Measurements from ENCODE around the gene SSR1. TPM values are rescaled to one million over a fixed set of nuclear protein-coding genes. Genes with fewer than 3 reads are reported as not detected.
A peak's percentile ranks its signal among the peaks of the same experiment; 100 is the strongest.

The SSR1 gene
- total RNA-seq, 2 experiments from 2014 or later, result 182 to 188 TPM

DNA sequence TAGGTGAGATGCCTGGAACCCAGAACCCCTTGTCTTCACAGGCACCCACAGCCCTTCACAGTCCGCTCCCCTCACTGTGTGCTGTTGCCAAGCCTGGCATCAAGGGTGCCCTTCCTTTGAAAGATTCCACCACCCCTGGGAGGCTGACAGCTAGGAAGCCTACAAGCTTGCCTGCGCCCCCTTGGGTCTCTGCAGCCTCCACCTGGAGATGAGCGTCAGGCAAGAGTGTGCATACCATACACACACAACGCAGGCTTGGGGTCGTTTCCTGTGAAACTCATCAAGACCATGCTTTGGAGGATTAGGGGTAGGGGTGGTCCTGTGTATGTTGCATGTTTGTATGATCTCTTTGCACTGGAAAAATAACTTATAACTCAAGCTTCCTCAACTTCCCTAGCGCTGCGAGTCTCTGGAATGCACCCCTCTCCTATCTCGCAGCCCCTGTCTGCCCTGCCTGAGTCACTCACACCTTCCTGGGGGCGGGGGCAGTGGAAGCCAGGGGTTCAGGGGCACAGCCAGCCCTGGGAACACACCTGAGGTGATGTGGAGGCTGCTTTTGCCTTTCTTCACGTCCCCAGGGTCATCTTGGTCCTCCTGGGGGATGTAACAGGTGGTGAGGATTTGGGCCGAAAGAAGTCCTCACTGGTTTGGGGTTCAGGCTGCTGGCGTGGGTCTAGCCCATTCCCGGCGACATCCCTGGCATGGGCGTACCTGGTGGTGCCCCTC is 67.2 kb downstream of the SSR1 start:
- DNase-seq, result no peak
- H3K4me3 Mint-ChIP-seq, result no peak overlapping the region
- H3K36me3 Mint-ChIP-seq (ENCODE audit: low read depth), result peaks cover 32% of the 10 kb centered on the region
- POLR2A ChIA-PET, result no interaction called here
- CTCF ChIA-PET, result interaction anchor here (1.5 kb wide), 1 partner anchor 10 kb away, joined by 4 read pairs; no protein-coding TSS in a partner anchor
- peaks cover 12% of the 10 kb centered on the region for H3K4me1 Mint-ChIP-seq
- no peak overlapping the region for H3K27ac Mint-ChIP-seq
- no peaks in the 10 kb centered on the region for H3K27me3 Mint-ChIP-seq
- H3K9me3 Mint-ChIP-seq, result no peaks in the 10 kb centered on the region

- CTCF ChIA-PET, result interaction anchor here (0.6 to 1.7 kb wide), 25 partner anchors 9 to 739 kb away, joined by 3 to 14 read pairs (median 3); no protein-coding TSS in a partner anchor
- Mint-ChIP-seq H3K4me1 (peaks cover 12% of the 10 kb centered on the region), H3K4me3 (no peak overlapping the region), H3K36me3 (ENCODE audit: low read depth) (peaks cover 22% of the 10 kb centered on the region), H3K9me3 (no peaks in the 10 kb centered on the region), H3K27ac (no peak overlapping the region), H3K27me3 (no peaks in the 10 kb centered on the region)
- peak; percentile 47 for DNase-seq
- POLR2A ChIA-PET, result interaction anchor here (0.6 to 0.7 kb wide), 2 partner anchors 156 to 828 kb away, joined by 3 read pairs; no protein-coding TSS in a partner anchor
Observed at GRCh38 chr6:7243179-7243981, 69.6 kb downstream of the SSR1 start.

DNA sequence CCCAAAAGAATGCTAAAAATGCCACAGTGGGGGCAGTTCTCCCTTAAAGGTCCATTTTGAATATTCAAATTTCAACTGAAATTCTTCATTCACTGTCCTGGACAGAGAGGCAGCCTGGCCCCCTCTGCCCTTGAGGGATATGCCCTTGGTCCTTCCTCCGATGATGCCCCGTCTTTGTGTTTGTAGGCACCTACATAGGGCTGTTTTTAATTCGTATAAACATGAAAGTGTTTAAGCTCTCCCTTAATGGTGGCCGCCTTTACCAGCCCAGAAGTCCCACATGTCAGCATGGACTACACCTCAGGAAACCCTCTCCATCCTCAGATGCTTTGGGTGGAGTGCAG is 70.2 kb downstream of the SSR1 start:
- no peak overlapping the region for H3K27ac Mint-ChIP-seq
- H3K4me3 Mint-ChIP-seq, result no peak overlapping the region
- H3K4me1 Mint-ChIP-seq, result peaks cover 12% of the 10 kb centered on the region
- POLR2A ChIA-PET, result interaction anchor here (0.7 kb wide), 1 partner anchor 155 kb away, joined by 3 read pairs; no protein-coding TSS in a partner anchor
- H3K27me3 Mint-ChIP-seq, result no peaks in the 10 kb centered on the region
- peaks cover 19% of the 10 kb centered on the region for H3K36me3 Mint-ChIP-seq (ENCODE audit: low read depth)
- CTCF ChIA-PET, result interaction anchor here (0.6 to 1.7 kb wide), 10 partner anchors 8 to 740 kb away, joined by 3 to 14 read pairs (median 4); no protein-coding TSS in a partner anchor
- H3K9me3 Mint-ChIP-seq, result no peaks in the 10 kb centered on the region
- no peak for DNase-seq

GRCh38 chr6:7241709-7242645 is 71.0 kb downstream of the SSR1 start:
- POLR2A ChIA-PET, result interaction anchor here (0.7 kb wide), 1 partner anchor 154 kb away, joined by 3 read pairs; no protein-coding TSS in a partner anchor
- Mint-ChIP-seq H3K9me3 (no peaks in the 10 kb centered on the region), H3K4me3 (no peak overlapping the region), H3K4me1 (peaks cover 12% of the 10 kb centered on the region), H3K27ac (no peak overlapping the region), H3K27me3 (no peaks in the 10 kb centered on the region), H3K36me3 (ENCODE audit: low read depth) (peaks cover 15% of the 10 kb centered on the region)
- CTCF ChIA-PET, result interaction anchor here (0.6 kb wide), 1 partner anchor 564 kb away, joined by 3 read pairs; no protein-coding TSS in a partner anchor
- DNase-seq, result no peak

DNA sequence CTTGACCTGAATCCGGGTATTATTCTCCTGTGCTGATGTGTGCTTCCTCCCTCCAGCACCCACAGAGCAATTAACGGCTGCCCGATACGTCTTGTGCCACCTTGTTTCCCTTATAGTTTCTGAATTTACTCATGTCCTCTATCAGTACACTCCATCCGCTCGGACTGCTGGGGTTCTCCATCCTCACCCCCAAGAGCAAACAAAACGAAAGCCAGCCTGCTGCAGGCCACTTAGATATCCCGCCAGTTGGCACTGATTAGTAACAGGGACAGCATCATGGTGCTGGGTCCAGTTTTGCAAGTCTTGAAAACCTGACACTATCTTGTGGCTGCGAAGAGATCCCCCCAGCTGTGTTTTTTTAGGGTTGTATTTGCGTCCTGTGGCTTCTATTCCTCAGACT is 71.8 kb downstream of the SSR1 start:
- H3K9me3 Mint-ChIP-seq, result no peaks in the 10 kb centered on the region
- ChIA-PET CTCF (interaction anchor here (0.6 kb wide), 1 partner anchor 563 kb away, joined by 3 read pairs; no protein-coding TSS in a partner anchor), POLR2A (no interaction called here)
- H3K4me3 Mint-ChIP-seq, result no peak overlapping the region
- peaks cover 15% of the 10 kb centered on the region for H3K36me3 Mint-ChIP-seq (ENCODE audit: low read depth)
- peaks cover 14% of the 10 kb centered on the region for H3K4me1 Mint-ChIP-seq
- DNase-seq, result no peak
- H3K27ac Mint-ChIP-seq, result no peak overlapping the region
- no peaks in the 10 kb centered on the region for H3K27me3 Mint-ChIP-seq

- no peaks in the 10 kb centered on the region for H3K27me3 Mint-ChIP-seq
- DNase-seq, result no peak
- no peak overlapping the region for H3K4me3 Mint-ChIP-seq
- H3K36me3 Mint-ChIP-seq (ENCODE audit: low read depth), result peaks cover 19% of the 10 kb centered on the region
- POLR2A ChIA-PET, result no interaction called here
- H3K9me3 Mint-ChIP-seq, result no peaks in the 10 kb centered on the region
- CTCF ChIA-PET, result no interaction called here
- peaks cover 18% of the 10 kb centered on the region for H3K4me1 Mint-ChIP-seq
- H3K27ac Mint-ChIP-seq, result no peak overlapping the region
Observed at GRCh38 chr6:7240351-7240750, 72.6 kb downstream of the SSR1 start.

GRCh38 chr6:7239590-7239948 is 73.4 kb downstream of the SSR1 start:
- no peaks in the 10 kb centered on the region for H3K9me3 Mint-ChIP-seq
- H3K27ac Mint-ChIP-seq, result peak overlapping the region; percentile 22
- ChIA-PET POLR2A (no interaction called here), CTCF (interaction anchor here (0.6 to 1.4 kb wide), 5 partner anchors 12 to 153 kb away, joined by 3 to 6 read pairs (median 4); no protein-coding TSS in a partner anchor)
- H3K27me3 Mint-ChIP-seq, result no peaks in the 10 kb centered on the region
- H3K36me3 Mint-ChIP-seq (ENCODE audit: low read depth), result peaks cover 21% of the 10 kb centered on the region
- no peak for DNase-seq
- H3K4me3 Mint-ChIP-seq, result no peak overlapping the region
- peaks cover 19% of the 10 kb centered on the region for H3K4me1 Mint-ChIP-seq

DNA sequence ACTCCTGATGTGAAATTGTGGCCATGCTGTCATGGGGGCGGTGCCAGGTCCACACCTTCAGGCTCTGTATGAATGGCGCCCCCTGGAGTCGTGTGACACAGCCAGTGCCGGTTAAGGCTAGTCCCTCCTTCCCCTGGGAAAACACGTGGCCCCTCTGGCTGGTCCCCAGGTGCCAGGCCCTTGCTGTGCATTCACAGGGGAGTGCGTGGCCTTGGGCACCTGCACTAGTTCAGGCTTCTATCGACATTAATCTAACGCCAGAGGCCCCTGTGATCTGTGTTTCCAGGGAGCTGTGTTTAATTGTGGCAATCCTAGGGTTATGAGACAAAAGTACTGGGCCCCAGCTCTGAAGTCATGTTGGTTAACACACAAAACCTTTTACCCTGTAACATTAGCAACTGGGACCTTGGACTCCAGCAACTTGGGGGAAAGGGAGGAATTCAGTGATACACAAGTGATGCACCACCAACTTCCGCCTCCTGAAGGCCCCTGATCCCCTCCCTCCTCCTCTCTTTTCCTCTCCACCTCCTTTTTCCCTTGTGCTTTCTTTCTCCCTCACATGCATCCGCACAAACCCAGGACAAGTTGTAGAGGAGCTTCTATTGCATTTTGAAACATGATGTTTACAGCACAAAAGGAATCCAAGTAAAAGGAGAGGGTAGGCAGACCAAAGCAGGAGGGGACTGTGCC is 74.0 kb downstream of the SSR1 start:
- CTCF ChIA-PET, result interaction anchor here (0.6 to 1.4 kb wide), 9 partner anchors 13 to 693 kb away, joined by 3 to 6 read pairs (median 3); no protein-coding TSS in a partner anchor
- Mint-ChIP-seq H3K27me3 (no peaks in the 10 kb centered on the region), H3K4me3 (no peak overlapping the region), H3K27ac (peak overlapping the region; percentile 22), H3K4me1 (peaks cover 19% of the 10 kb centered on the region), H3K36me3 (ENCODE audit: low read depth) (peaks cover 24% of the 10 kb centered on the region), H3K9me3 (no peaks in the 10 kb centered on the region)
- peak; percentile 73 for DNase-seq
- POLR2A ChIA-PET, result no interaction called here

GRCh38 chr6:7238526-7238899 is 74.5 kb downstream of the SSR1 start:
- H3K27me3 Mint-ChIP-seq, result no peaks in the 10 kb centered on the region
- H3K4me3 Mint-ChIP-seq, result no peak overlapping the region
- POLR2A ChIA-PET, result no interaction called here
- no peaks in the 10 kb centered on the region for H3K9me3 Mint-ChIP-seq
- H3K4me1 Mint-ChIP-seq, result peaks cover 23% of the 10 kb centered on the region
- no peak overlapping the region for H3K27ac Mint-ChIP-seq
- H3K36me3 Mint-ChIP-seq (ENCODE audit: low read depth), result peaks cover 21% of the 10 kb centered on the region
- DNase-seq, result no peak
- CTCF ChIA-PET, result interaction anchor here (0.7 to 1.4 kb wide), 8 partner anchors 13 to 692 kb away, joined by 3 to 6 read pairs (median 3); no protein-coding TSS in a partner anchor

DNA sequence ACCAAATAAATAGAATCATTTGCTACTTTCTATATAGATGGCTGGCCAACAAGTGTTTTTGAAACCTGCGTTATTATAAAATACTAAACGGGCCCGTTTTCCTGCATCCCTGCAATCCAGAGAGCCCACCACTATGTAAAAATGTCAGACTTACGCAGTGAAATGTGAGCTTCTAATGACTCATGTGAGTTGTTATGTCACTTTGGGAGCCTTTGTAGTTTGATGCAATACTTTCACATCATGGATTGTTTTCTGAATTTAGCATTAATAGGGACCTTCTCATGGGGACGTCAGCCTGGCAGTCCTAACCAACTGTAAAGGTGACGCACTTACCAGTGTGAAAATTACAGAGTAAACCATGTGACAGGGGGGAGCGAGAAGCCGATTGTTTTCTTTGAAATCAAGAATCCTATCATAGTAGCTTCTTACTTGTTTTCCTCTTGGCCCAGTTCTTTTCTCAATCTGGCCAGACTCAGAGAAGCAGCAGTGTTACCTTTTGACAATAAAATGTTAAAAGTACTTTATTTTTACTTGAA is 75.3 kb downstream of the SSR1 start:
- no peak overlapping the region for H3K4me3 Mint-ChIP-seq
- H3K4me1 Mint-ChIP-seq, result peaks cover 18% of the 10 kb centered on the region
- H3K27me3 Mint-ChIP-seq, result no peaks in the 10 kb centered on the region
- H3K36me3 Mint-ChIP-seq (ENCODE audit: low read depth), result peaks cover 21% of the 10 kb centered on the region
- no peak overlapping the region for H3K27ac Mint-ChIP-seq
- H3K9me3 Mint-ChIP-seq, result no peaks in the 10 kb centered on the region
- no peak for DNase-seq
- ChIA-PET CTCF (interaction anchor here (0.7 to 1.3 kb wide), 2 partner anchors 100 to 444 kb away, joined by 3 read pairs; no protein-coding TSS in a partner anchor), POLR2A (no interaction called here)

- DNase-seq, result no peak
- POLR2A ChIA-PET, result no interaction called here
- no peak overlapping the region for H3K4me3 Mint-ChIP-seq
- CTCF ChIA-PET, result interaction anchor here (0.5 to 1.7 kb wide), 2 partner anchors 8 to 18 kb away, joined by 3 to 4 read pairs; no protein-coding TSS in a partner anchor
- H3K27me3 Mint-ChIP-seq, result no peaks in the 10 kb centered on the region
- no peaks in the 10 kb centered on the region for H3K9me3 Mint-ChIP-seq
- no peak overlapping the region for H3K27ac Mint-ChIP-seq
- H3K4me1 Mint-ChIP-seq, result peaks cover 18% of the 10 kb centered on the region
- peaks cover 30% of the 10 kb centered on the region for H3K36me3 Mint-ChIP-seq (ENCODE audit: low read depth)
Observed at GRCh38 chr6:7236306-7237209, 76.4 kb downstream of the SSR1 start.
